HFFc6 (cell line): ENCODE measurements around the gene RHBDD3. TPM values are rescaled to one million over a fixed set of nuclear protein-coding genes. Genes with fewer than 3 reads are reported as not detected.

Source experiments
- DNase-seq: peaks from one replicate; pipeline ENCODE4 v3.0.0-alpha.2; 2018
- H3K27ac Mint-ChIP-seq: 2 replicates; pipeline ENCODE4 v1.8.0; 2020; ENCODE audit warnings: mild to moderate bottlenecking, mixed read lengths
- H3K27me3 Mint-ChIP-seq: 2 replicates; pipeline ENCODE4 v1.8.0; 2021; ENCODE audit warnings: mild to moderate bottlenecking, moderate library complexity, mixed read lengths; ENCODE audit not compliant: insufficient read depth
- H3K36me3 Mint-ChIP-seq: 2 replicates; pipeline ENCODE4 v1.8.0; 2021; ENCODE audit warnings: low read depth, mixed read lengths
- H3K4me1 Mint-ChIP-seq: 2 replicates; pipeline ENCODE4 v1.8.0; 2020; ENCODE audit warnings: low read depth, mixed read lengths
- H3K4me3 Mint-ChIP-seq: 2 replicates; pipeline ENCODE4 v1.8.0; 2020; ENCODE audit warnings: mild to moderate bottlenecking, moderate library complexity, mixed read lengths
- H3K9me3 Mint-ChIP-seq: 2 replicates; pipeline ENCODE4 v1.8.0; 2020; ENCODE audit warnings: mild to moderate bottlenecking, mixed read lengths
- total RNA-seq, 6 experiments: library from RNA; stranded (reverse); fragmentation: NEBNext Ultra II Directional; extraction: Animal tissue kit (Norgen Biotek cat#: 25700); gene quantifications; 2 replicates in 1 of 6; 3 replicates in 5 of 6; pipeline ENCODE4 v1.2.3, GENCODE V29; 2021
- TF ChIP-seq, protein P1 (sequence below): fragments of 200-600 bp; sonication (generic); IDR thresholded peaks from 2 replicates; pipeline ENCODE4 v1.5.0; 2021; ENCODE audit warnings: antibody characterized with exemption, mild to moderate bottlenecking

RHBDD3 gene
- total RNA-seq, 6 experiments from 2014 or later, result 19.4 to 24.0 (median 21.0) TPM

DNA sequence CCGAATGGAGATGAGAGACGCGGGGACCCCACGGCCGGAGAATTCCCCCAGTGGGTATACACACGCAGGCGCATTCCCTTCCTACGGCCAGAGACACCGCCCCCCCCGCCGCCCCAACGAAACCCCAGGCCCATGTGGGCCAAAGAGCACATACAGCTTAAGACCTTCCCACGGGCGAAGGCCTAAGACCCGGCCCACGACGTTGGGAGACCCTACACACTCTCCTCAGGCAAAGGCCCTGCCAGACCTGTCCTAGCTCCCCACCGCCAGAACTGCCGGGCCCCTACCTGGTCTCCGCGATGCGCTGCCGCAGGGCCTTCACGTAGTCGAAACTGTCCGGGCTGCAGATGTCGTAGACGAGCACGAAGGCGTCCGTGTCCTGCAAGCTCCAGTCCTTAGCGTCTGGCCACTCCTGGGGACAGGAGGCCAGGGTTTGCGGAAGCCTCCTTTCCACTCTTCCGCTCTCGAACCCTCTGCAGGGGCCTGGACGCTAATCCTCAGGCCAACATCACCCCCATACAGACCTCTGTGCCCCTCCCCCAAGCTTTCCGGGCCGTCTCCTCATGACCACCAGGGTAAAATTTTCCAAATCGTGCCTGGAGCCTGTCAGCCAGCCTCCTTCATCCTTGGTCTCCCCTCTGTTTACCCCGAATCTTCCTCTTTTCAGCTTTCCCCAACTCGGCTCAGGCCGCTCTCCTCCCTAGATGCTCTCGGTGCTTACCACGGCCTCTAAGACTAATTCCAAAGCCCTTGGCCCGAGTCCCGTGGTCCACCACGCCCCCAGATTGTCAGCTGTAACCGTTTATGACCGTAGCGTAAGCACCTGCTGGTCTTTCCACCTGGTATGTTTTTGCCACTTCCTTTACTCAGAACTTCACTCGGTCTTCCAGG lies 46.0 kb upstream of the RHBDD3 start:
- H3K4me1 Mint-ChIP-seq, result peaks cover 22% of the 10 kb centered on the region
- H3K4me3 Mint-ChIP-seq, result no peak overlapping the region
- TF ChIP-seq, protein P1, sequence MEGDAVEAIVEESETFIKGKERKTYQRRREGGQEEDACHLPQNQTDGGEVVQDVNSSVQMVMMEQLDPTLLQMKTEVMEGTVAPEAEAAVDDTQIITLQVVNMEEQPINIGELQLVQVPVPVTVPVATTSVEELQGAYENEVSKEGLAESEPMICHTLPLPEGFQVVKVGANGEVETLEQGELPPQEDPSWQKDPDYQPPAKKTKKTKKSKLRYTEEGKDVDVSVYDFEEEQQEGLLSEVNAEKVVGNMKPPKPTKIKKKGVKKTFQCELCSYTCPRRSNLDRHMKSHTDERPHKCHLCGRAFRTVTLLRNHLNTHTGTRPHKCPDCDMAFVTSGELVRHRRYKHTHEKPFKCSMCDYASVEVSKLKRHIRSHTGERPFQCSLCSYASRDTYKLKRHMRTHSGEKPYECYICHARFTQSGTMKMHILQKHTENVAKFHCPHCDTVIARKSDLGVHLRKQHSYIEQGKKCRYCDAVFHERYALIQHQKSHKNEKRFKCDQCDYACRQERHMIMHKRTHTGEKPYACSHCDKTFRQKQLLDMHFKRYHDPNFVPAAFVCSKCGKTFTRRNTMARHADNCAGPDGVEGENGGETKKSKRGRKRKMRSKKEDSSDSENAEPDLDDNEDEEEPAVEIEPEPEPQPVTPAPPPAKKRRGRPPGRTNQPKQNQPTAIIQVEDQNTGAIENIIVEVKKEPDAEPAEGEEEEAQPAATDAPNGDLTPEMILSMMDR, result no peak
- no peaks in the 10 kb centered on the region for H3K9me3 Mint-ChIP-seq
- H3K27ac Mint-ChIP-seq, result no peak overlapping the region
- H3K36me3 Mint-ChIP-seq, result peaks cover 4% of the 10 kb centered on the region; the same call in 1 of the 2 replicates
- no peak for DNase-seq
- H3K27me3 Mint-ChIP-seq, result peaks cover 21% of the 10 kb centered on the region

DNA sequence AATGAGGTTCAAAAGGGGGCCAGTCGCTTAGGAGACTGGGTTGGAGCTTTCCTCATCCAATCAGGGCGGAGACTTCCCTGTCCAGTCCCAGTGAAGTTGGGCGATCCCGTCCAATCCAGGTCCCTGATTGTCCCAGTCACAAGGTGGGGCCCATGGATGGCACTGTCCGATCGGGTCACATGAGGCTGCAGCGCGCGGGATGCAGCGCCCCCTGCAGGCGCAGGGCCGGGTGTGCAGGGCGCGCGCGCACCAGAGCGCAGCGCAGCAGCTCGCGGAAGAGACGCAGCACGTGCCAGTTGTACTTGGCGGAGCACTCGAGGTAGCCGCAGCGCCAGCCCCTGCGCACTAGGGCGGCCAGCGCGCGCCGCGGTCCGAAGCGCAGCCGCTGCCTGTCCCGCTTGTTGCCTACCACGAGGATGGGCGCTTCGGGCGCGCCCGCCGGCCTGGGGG lies 45.4 kb upstream of the RHBDD3 start:
- Mint-ChIP-seq H3K4me3 (no peak overlapping the region), H3K36me3 (peaks cover 4% of the 10 kb centered on the region; the same call in 1 of the 2 replicates), H3K9me3 (no peaks in the 10 kb centered on the region), H3K4me1 (peaks cover 29% of the 10 kb centered on the region), H3K27ac (peak overlapping the region; percentile 65; the same call in 1 of the 2 replicates), H3K27me3 (peaks cover 21% of the 10 kb centered on the region)
- TF ChIP-seq, protein P1, result peak; percentile 83
- DNase-seq, result no peak

DNA sequence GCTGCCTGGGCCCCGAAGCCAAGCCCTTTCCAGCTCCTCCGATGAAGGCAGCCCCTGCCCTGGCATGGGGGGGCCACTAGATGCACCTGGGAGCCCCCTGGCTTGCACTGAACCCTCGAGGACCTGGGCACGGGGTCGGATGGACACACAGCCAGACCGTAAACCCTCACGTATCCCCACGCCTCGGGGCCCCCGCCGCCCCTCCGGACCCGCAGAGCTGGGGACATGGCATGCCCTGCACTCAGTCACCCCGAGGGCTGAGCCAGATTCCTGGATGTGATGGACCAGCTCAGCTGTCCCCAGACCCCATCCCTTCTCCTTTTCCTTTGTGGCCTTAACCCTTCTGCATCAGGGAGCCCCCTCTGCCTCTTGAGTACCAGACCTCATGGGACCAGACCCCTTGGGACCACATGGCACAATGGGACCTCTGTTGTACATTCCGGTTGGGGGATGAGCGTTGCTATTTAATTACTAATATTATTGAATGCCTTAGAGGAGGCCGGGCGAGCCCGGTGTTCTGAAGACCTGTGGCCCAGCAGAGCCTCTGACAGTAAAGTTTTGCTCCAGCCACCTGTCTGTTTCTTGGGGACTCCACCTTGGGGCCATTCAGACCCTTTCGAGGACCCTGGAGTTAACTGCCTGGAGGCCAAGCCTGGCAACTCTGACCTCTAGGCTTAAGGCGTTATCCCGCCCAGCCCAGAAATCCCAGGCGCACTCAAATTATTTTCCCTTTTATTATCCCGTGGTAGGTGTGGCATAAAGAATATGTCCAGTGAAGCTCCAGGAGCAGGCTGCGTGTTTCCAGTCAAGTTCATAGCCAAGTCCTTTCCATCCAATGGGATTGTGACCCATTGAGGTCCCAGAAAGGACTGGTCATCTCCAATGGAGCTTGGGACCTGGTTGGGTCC lies 44.7 kb upstream of the RHBDD3 start:
- peak overlapping the region; percentile 84 for H3K27ac Mint-ChIP-seq
- TF ChIP-seq, protein P1, result no peak
- no peak overlapping the region for H3K4me3 Mint-ChIP-seq

DNA sequence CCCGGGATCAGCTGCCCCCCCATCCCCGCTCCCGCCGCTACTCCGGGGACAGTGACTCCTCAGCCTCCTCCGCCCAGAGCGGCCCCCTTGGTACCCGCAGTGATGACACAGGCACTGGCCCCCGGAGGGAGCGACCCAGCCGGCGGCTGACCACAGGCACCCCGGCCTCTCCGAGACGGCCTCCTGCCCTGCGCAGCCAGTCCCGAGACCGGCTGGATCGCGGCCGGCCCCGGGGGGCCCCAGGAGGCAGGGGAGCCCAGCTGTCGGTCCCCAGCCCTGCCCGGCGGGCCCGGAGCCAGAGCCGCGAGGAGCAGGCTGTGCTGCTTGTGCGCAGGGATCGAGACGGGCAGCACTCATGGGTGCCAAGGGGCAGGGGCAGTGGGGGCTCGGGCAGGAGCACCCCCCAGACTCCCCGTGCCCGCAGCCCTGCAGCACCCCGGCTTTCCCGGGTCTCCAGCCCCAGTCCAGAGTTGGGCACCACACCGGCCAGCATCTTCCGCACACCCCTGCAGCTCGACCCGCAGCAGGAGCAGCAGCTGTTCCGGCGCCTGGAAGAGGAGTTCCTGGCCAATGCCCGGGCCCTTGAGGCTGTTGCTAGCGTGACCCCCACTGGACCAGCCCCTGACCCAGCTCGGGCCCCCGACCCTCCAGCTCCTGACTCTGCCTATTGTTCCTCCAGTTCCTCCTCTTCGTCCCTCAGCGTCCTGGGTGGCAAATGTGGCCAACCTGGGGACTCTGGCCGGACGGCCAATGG lies 43.9 kb upstream of the RHBDD3 start:
- H3K36me3 Mint-ChIP-seq, result peaks cover 4% of the 10 kb centered on the region; the same call in 1 of the 2 replicates
- H3K4me3 Mint-ChIP-seq, result peak overlapping the region; percentile 63; the same call in 1 of the 2 replicates
- H3K4me1 Mint-ChIP-seq, result peaks cover 30% of the 10 kb centered on the region
- TF ChIP-seq, protein P1, result no peak
- no peaks in the 10 kb centered on the region for H3K9me3 Mint-ChIP-seq
- H3K27me3 Mint-ChIP-seq, result peaks cover 18% of the 10 kb centered on the region
- H3K27ac Mint-ChIP-seq, result peak overlapping the region; percentile 98
- DNase-seq, result no peak

More for the DNA sequence above, 44.7 kb upstream of the RHBDD3 start:
- Mint-ChIP-seq H3K27me3 (peaks cover 21% of the 10 kb centered on the region), H3K36me3 (peaks cover 4% of the 10 kb centered on the region; the same call in 1 of the 2 replicates), H3K4me1 (peaks cover 30% of the 10 kb centered on the region), H3K9me3 (no peaks in the 10 kb centered on the region)
- DNase-seq, result no peak

DNA sequence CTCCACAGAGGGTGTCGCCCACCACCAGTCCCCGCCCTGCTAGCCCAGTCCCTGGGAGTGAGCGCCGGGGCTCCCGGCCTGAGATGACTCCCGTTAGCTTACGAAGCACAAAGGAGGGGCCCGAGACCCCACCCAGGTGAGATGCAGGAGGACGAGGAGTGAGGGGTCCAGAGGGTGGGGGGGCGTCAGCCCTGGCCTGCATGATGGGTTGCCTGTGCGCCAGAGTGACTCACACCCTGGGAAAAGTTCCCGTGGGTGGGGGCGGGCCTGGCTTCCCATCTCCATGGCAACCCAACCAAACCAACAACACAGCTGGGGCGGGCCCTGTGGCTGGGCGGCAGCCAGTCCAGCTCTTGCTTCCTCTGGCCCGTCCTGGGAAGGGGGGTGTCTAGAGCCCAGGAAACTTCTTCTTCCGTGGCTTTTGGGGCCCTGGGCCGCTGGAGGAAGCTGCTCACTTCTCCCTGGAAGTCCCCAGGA lies 43.1 kb upstream of the RHBDD3 start:
- Mint-ChIP-seq H3K27me3 (peaks cover 12% of the 10 kb centered on the region), H3K36me3 (peaks cover 4% of the 10 kb centered on the region; the same call in 1 of the 2 replicates), H3K27ac (peak overlapping the region; percentile 98), H3K9me3 (no peaks in the 10 kb centered on the region), H3K4me3 (peak overlapping the region; percentile 63), H3K4me1 (peaks cover 30% of the 10 kb centered on the region)
- DNase-seq, result peak; percentile 97
- TF ChIP-seq, protein P1, result no peak
